ENCODE data around the gene LSS.

The LSS gene

GRCh38 chr21:46189959-46190490 lies 38.5 kb downstream of the LSS start:
- no peak for DNase-seq (ENCODE audit: low read depth)
- TF ChIP-seq, protein P1, sequence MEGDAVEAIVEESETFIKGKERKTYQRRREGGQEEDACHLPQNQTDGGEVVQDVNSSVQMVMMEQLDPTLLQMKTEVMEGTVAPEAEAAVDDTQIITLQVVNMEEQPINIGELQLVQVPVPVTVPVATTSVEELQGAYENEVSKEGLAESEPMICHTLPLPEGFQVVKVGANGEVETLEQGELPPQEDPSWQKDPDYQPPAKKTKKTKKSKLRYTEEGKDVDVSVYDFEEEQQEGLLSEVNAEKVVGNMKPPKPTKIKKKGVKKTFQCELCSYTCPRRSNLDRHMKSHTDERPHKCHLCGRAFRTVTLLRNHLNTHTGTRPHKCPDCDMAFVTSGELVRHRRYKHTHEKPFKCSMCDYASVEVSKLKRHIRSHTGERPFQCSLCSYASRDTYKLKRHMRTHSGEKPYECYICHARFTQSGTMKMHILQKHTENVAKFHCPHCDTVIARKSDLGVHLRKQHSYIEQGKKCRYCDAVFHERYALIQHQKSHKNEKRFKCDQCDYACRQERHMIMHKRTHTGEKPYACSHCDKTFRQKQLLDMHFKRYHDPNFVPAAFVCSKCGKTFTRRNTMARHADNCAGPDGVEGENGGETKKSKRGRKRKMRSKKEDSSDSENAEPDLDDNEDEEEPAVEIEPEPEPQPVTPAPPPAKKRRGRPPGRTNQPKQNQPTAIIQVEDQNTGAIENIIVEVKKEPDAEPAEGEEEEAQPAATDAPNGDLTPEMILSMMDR (IDR thresholded peaks at IDR 0.05; ENCODE audit: insufficient read depth, low read depth, low read length, missing control alignments), result no peak
- H3K4me3 ChIP-seq (ENCODE audit: low read depth, low read length), result no peak overlapping the region

- no peak overlapping the region for H3K4me3 ChIP-seq (ENCODE audit: low read depth, low read length)
- no peak for DNase-seq (ENCODE audit: low read depth)
Observed at GRCh38 chr21:46189213-46189958, 39.2 kb downstream of the LSS start.

DNA sequence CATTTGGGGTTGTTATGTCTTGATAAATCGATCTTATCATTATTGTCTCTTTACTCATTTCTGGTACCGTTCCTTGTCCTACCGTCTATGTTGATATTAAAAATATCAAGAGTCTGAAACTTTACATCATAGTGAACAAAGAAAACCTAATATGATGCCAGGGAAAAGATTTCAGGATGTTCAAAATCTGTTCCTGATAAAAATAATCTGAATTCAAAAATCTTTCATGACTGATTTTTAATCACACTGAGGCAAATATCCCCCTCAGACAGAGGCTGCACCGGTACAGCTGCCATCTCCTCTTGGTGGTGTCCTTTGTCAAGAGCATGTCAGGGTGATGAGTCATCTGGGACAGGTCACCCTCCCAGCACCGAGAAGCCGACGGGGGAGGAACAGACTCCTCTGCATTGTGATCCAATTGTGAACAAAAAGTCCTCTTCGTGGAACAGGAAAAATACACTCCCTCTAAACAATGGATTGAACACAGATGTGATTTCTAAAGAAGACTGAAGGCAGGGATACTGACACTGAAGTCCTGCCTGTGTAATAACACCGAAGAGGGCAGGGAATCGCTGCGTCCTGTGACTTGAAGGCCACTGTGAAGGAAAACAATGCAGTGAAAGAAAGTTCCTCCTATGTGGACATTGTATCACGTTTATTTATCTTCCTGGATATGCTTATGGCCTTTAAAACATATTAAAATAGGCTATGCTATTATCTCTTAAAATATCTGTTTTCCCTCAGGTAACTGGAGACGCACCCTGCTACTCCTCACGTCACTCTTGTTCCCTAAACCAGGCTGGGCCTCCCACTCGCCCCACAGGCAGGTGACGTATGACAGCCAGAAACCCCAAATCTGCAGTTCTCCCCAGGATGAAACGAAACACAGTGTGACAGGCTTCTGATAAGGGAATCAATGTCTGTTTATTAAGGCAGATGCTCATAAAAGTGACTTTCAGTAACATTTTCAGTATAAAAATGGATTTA lies 40.1 kb downstream of the LSS start:
- no peak overlapping the region for H3K4me3 ChIP-seq (ENCODE audit: low read depth, low read length)
- DNase-seq (ENCODE audit: low read depth), result no peak
- TF ChIP-seq, protein P1 (IDR thresholded peaks at IDR 0.05; ENCODE audit: insufficient read depth, low read depth, low read length, missing control alignments), result no peak

More at GRCh38 chr21:46189213-46189958, 39.2 kb downstream of the LSS start:
- TF ChIP-seq, protein P1 (IDR thresholded peaks at IDR 0.05; ENCODE audit: insufficient read depth, low read depth, low read length, missing control alignments), result no peak

DNA sequence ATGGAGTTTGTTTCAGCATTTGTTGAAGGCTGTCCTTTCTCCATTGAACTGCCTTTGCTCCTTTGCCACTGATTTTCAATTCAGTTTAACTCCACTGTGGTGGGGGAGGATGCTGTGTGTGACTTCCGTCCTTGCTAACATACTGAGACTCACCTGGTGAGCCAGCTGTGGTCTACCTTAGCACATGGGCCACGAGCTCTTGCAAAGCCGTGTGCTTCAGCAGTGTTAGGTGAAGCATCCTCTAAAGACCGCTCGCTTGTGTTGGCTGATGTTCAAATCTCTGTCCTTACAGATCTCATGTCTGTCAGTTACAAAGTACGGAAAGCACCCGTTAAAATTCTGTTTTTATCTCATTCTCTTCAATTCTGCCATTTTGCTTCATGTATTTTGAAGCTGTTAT lies 40.8 kb downstream of the LSS start:
- H3K4me3 ChIP-seq (ENCODE audit: low read depth, low read length), result no peak overlapping the region
- no peak for DNase-seq (ENCODE audit: low read depth)
- TF ChIP-seq, protein P1 (IDR thresholded peaks at IDR 0.05; ENCODE audit: insufficient read depth, low read depth, low read length, missing control alignments), result no peak

- DNase-seq (ENCODE audit: low read depth), result no peak
- TF ChIP-seq, protein P1 (IDR thresholded peaks at IDR 0.05; ENCODE audit: insufficient read depth, low read depth, low read length, missing control alignments), result no peak
Observed at GRCh38 chr21:46187261-46187660, 41.3 kb downstream of the LSS start.

GRCh38 chr21:46185716-46186115 lies 42.9 kb downstream of the LSS start:
- no peak overlapping the region for H3K4me3 ChIP-seq (ENCODE audit: low read depth, low read length)
- TF ChIP-seq, protein P1 (IDR thresholded peaks at IDR 0.05; ENCODE audit: insufficient read depth, low read depth, low read length, missing control alignments), result no peak
- no peak for DNase-seq (ENCODE audit: low read depth)

More at GRCh38 chr21:46187261-46187660, 41.3 kb downstream of the LSS start:
- no peak overlapping the region for H3K4me3 ChIP-seq (ENCODE audit: low read depth, low read length)

All from GM12865 (cell line).